IMR-90 (cell line): ENCODE measurements around the gene ABO. TPM values are rescaled to one million over a fixed set of nuclear protein-coding genes. Genes with fewer than 3 reads are reported as not detected.

Experiments
- ATAC-seq: fragments of 200-7000 bp; cut with Tn5 transposase; 2 replicates; pipeline ENCODE4 v1.9.1; 2020; ENCODE audit warnings: low read depth, mild to moderate bottlenecking, moderate library complexity
- BruUV-seq: library from RNA; stranded (reverse); fragments of 400-500 nt; replicated peaks from 2 replicates; lab custom pipeline; 2021; lab: Mats Ljungman, UMichigan
- CTCF ChIA-PET: fragments of 300-600 bp; formaldehyde crosslinking; extraction: SDS; loops from one replicate; lab custom pipeline; 2021; ENCODE audit warnings: antibody characterized with exemption; lab: Yijun Ruan, JAX
- POLR2A ChIA-PET: fragments of 300-600 bp; sonication (Branson Sonifier 250); formaldehyde crosslinking; loops from one replicate; lab custom pipeline; 2022; ENCODE audit warnings: antibody characterized with exemption; ENCODE audit not compliant: unreplicated experiment; lab: Charles Lee
- DNase-seq: peaks from one replicate; pipeline ENCODE4 v3.0.0; 2013
- H2AFZ ChIP-seq: replicated peaks from 2 replicates; pipeline ENCODE3; 2013; ENCODE audit warnings: low read length, mild to moderate bottlenecking; ENCODE audit not compliant: poor library complexity
- H2AK5ac ChIP-seq: 2 replicates; pipeline ENCODE4 v1.6.1; 2013; ENCODE audit warnings: low read depth, low read length, inconsistent platforms
- H2AK9ac ChIP-seq: replicated peaks from 2 replicates; pipeline ENCODE3; 2013; ENCODE audit warnings: mild to moderate bottlenecking, low read depth, low read length, moderate library complexity; ENCODE audit not compliant: poor library complexity
- H2BK120ac ChIP-seq: 2 replicates; pipeline ENCODE4 v1.6.1; 2013; ENCODE audit warnings: low read depth, low read length, inconsistent platforms
- H2BK15ac ChIP-seq: 3 replicates; pipeline ENCODE4 v1.6.1; 2013; ENCODE audit warnings: low read depth, low read length, inconsistent platforms
- H2BK20ac ChIP-seq: 2 replicates; pipeline ENCODE4 v1.6.1; 2013; ENCODE audit warnings: low read depth, mild to moderate bottlenecking, inconsistent platforms, low read length, moderate library complexity
- H2BK5ac ChIP-seq: 2 replicates; pipeline ENCODE4 v1.6.1; 2013; ENCODE audit warnings: mild to moderate bottlenecking, low read depth, low read length, inconsistent platforms; ENCODE audit not compliant: poor library complexity, severe bottlenecking
- H3K14ac ChIP-seq: replicated peaks from 2 replicates; pipeline ENCODE4 v1.6.1; 2013; ENCODE audit warnings: low read depth, low read length, inconsistent platforms
- H3K18ac ChIP-seq: 2 replicates; pipeline ENCODE4 v1.6.1; 2013; ENCODE audit warnings: low read depth, low read length, control low read depth
- H3K23ac ChIP-seq: 2 replicates; pipeline ENCODE4 v1.6.1; 2013; ENCODE audit warnings: low read depth, low read length, inconsistent platforms
- H3K27ac ChIP-seq: 2 replicates; pipeline ENCODE4 v1.5.1; 2013; ENCODE audit warnings: mild to moderate bottlenecking, control low read depth, low read length; ENCODE audit not compliant: insufficient read depth
- H3K27me3 ChIP-seq: 2 replicates; pipeline ENCODE4 v1.6.1; 2013; ENCODE audit warnings: low read length; ENCODE audit not compliant: control insufficient read depth, insufficient read depth
- H3K36me3 ChIP-seq: 2 replicates; pipeline ENCODE4 v1.6.1; 2013; ENCODE audit warnings: low read length, mixed read lengths; ENCODE audit not compliant: control insufficient read depth, insufficient read depth
- H3K4ac ChIP-seq: 2 replicates; pipeline ENCODE4 v1.6.1; 2013; ENCODE audit warnings: low read depth, low read length, inconsistent platforms
- H3K4me1 ChIP-seq: 2 replicates; pipeline ENCODE4 v1.6.1; 2013; ENCODE audit warnings: low read length, mixed read lengths; ENCODE audit not compliant: control insufficient read depth, insufficient read depth
- H3K4me2 ChIP-seq: 2 replicates; pipeline ENCODE4 v1.6.1; 2013; ENCODE audit warnings: low read depth, mild to moderate bottlenecking, control low read depth, low read length, moderate library complexity
- H3K4me3 ChIP-seq: 2 replicates; pipeline ENCODE4 v1.5.1; 2013; ENCODE audit warnings: low read depth, mild to moderate bottlenecking, control low read depth, low read length, moderate library complexity; ENCODE audit not compliant: insufficient read depth
- H3K56ac ChIP-seq: 2 replicates; pipeline ENCODE4 v1.6.1; 2013; ENCODE audit warnings: low read length, inconsistent platforms; ENCODE audit not compliant: insufficient read depth; ENCODE audit errors: extremely low read depth
- H3K79me1 ChIP-seq, 2 experiments: 2 replicates each; pipeline ENCODE4 v1.6.1; 2013; ENCODE audit warnings: low read length in 2 of 2, inconsistent platforms in 1 of 2, low read depth in 1 of 2
- H3K9ac ChIP-seq: 2 replicates; pipeline ENCODE4 v1.6.1; 2013; ENCODE audit warnings: low read depth, low read length, control low read depth
- H3K9me1 ChIP-seq: 2 replicates; pipeline ENCODE4 v1.6.1; 2013; ENCODE audit warnings: low read length, inconsistent platforms; ENCODE audit not compliant: insufficient read depth
- H3K9me3 ChIP-seq: 2 replicates; pipeline ENCODE4 v1.6.1; 2013; ENCODE audit warnings: low read length; ENCODE audit not compliant: control insufficient read depth, insufficient read depth
- H4K20me1 ChIP-seq: 2 replicates; pipeline ENCODE4 v1.6.1; 2013; ENCODE audit warnings: low read length, inconsistent platforms; ENCODE audit not compliant: insufficient read depth
- H4K5ac ChIP-seq: 2 replicates; pipeline ENCODE4 v1.6.1; 2013; ENCODE audit warnings: mild to moderate bottlenecking, low read depth, low read length, control low read depth
- H4K8ac ChIP-seq, 2 experiments: 2 replicates each; pipeline ENCODE4 v1.6.1; 2013; ENCODE audit warnings: low read depth in 2 of 2, low read length in 2 of 2, control low read depth in 1 of 2, inconsistent platforms in 1 of 2
- H4K91ac ChIP-seq: 2 replicates; pipeline ENCODE4 v1.6.1; 2013; ENCODE audit warnings: low read depth, low read length, inconsistent platforms; ENCODE audit not compliant: insufficient read depth
- NFE2L2 ChIP-seq: fragments of 150-350 bp; IDR thresholded peaks from 2 replicates; pipeline ENCODE4 v1.6.1; 2016; ENCODE audit warnings: low read depth, mild to moderate bottlenecking, low read length
- USF2 ChIP-seq: fragments of 150-350 bp; IDR thresholded peaks from 2 replicates; pipeline ENCODE4 v1.6.1; 2017; ENCODE audit warnings: mild to moderate bottlenecking, antibody characterized with exemption, low read length, low read depth
- WGBS, 2 experiments: methylation state at CpG; one replicate each; pipeline versions ENCODE4 v1.1.5 to v1.1.7; 2013; ENCODE audit warnings: missing lambda C conversion rate in 2 of 2; ENCODE audit not compliant: insufficient read length in 1 of 2; ENCODE audit errors: extremely low coverage in 2 of 2; 5-methylcytosine and 5-hydroxymethylcytosine counted together
- dilution Hi-C: fragments of 300-500 bp; cut with HindIII; formaldehyde crosslinking; loops from one replicate; pipeline ENCODE4 v1.14.3; 2018; ENCODE audit warnings: low sequenced_read_pairs; ENCODE audit not compliant: unreplicated experiment
- in situ Hi-C: fragments of 300-500 bp; cut with MboI; formaldehyde crosslinking; loops from 3 replicates; pipeline ENCODE4 v1.14.3; 2019; ENCODE audit warnings: low sequenced_read_pairs, inconsistent platforms, mixed read lengths
- intact Hi-C: fragments of 100-400 bp; cut with micrococcal nuclease; formaldehyde crosslinking; loops from 2 replicates; pipeline ENCODE4 v1.10.0; 2022
- polyA plus RNA-seq, 3 experiments: library from polyadenylated mRNA; depleted of rRNA; stranded (reverse); fragments of >200 nt; gene quantifications; 2 replicates each; pipeline ENCODE4 v1.2.3, GENCODE V29; 2012; ENCODE audit warnings: low replicate concordance in 1 of 3
- total RNA-seq: library from RNA; depleted of rRNA; stranded (reverse); fragments of >200 nt; gene quantifications from 2 replicates; pipeline ENCODE4 v1.2.3, GENCODE V29; 2012

The ABO gene
- total and polyA plus RNA-seq, 2 of the 4 experiments (the other 2 are of a cell fraction) = not detected

GRCh38 chr9:133282464-133283238 lies 7.7 kb upstream of the ABO start:
- intact Hi-C loops (no loop called here), dilution Hi-C loops (no loop called here), in situ Hi-C loops (no loop called here)
- H2BK5ac ChIP-seq = no peak overlapping the region
- H2AK5ac ChIP-seq = no peak overlapping the region
- H2AFZ ChIP-seq = no peak overlapping the region
- no CpG with 5 or more reads among the region's 7 CpGs for WGBS, 2 experiments
- no peak overlapping the region for H3K4ac ChIP-seq
- no peaks in the 10 kb centered on the region for H3K36me3 ChIP-seq
- H3K27me3 ChIP-seq = peaks cover 30% of the 10 kb centered on the region
- no peak for ATAC-seq
- no peaks in the 10 kb centered on the region for H3K9me1 ChIP-seq
- no peak for TF ChIP-seq USF2
- no peak for TF ChIP-seq NFE2L2
- no peak overlapping the region for H3K56ac ChIP-seq
- H3K23ac ChIP-seq = no peak overlapping the region
- no peak overlapping the region for H3K27ac ChIP-seq
- no TSS peak for BruUV-seq
- H3K14ac ChIP-seq = no peak overlapping the region
- no peak overlapping the region for H3K18ac ChIP-seq
- no peak for DNase-seq
- H4K91ac ChIP-seq = no peak overlapping the region
- H3K4me2 ChIP-seq = no peak overlapping the region
- H2BK15ac ChIP-seq = no peak overlapping the region
- no peak overlapping the region for H2BK20ac ChIP-seq
- ChIA-PET CTCF (no interaction called here), POLR2A (no interaction called here)
- H3K9ac ChIP-seq = no peak overlapping the region
- no peak overlapping the region for H4K8ac ChIP-seq
- H3K4me1 ChIP-seq = no peaks in the 10 kb centered on the region
- H2BK120ac ChIP-seq = no peak overlapping the region
- H4K20me1 ChIP-seq = no peaks in the 10 kb centered on the region
- no peaks in the 10 kb centered on the region for H3K79me1 ChIP-seq
- H3K9me3 ChIP-seq = no peaks in the 10 kb centered on the region
- H4K5ac ChIP-seq = no peak overlapping the region
- no peak overlapping the region for H3K4me3 ChIP-seq
- no peak overlapping the region for H2AK9ac ChIP-seq
